GM12878 (cell line): ENCODE results near the gene FKRP.

Experiments used
- CHD2 ChIP-seq: IDR thresholded peaks from 2 replicates; pipeline ENCODE4 v1.6.1; 2011; ENCODE audit warnings: low read depth, low read length, improper control_type of control experiment, borderline replicate concordance
- CREB1 ChIP-seq: IDR thresholded peaks from 2 replicates; pipeline ENCODE4 v1.6.1; 2012; ENCODE audit warnings: low read depth, mild to moderate bottlenecking, inconsistent platforms
- EGR1 ChIP-seq, 2 experiments: IDR thresholded peaks; 1 replicate in 1 of 2; 2 replicates in 1 of 2; pipeline ENCODE4 v1.6.1; 2011 to 2012; ENCODE audit warnings: low read depth in 2 of 2, low read length in 2 of 2, borderline replicate concordance in 1 of 2, mild to moderate bottlenecking in 1 of 2, moderate library complexity in 1 of 2
- EP300 ChIP-seq, 2 experiments: fragments of 150-350 bp in 1 of 2; IDR thresholded peaks; 2 replicates each; pipeline ENCODE4 v1.6.1; 2011 to 2012; ENCODE audit warnings: low read depth in 2 of 2, low read length in 2 of 2, borderline replicate concordance in 1 of 2, improper control_type of control experiment in 1 of 2, inconsistent platforms in 1 of 2; ENCODE audit not compliant: control insufficient read depth in 1 of 2
- ESRRA ChIP-seq: IDR thresholded peaks from 2 replicates; pipeline ENCODE4 v1.6.1; 2012; ENCODE audit warnings: mild to moderate bottlenecking, low read length, improper control_type of control experiment
- EZH2 ChIP-seq: IDR thresholded peaks from 2 replicates; pipeline ENCODE4 v1.6.1; 2012; ENCODE audit warnings: low read depth, mild to moderate bottlenecking, control low read depth, inconsistent platforms, low read length, borderline replicate concordance; ENCODE audit not compliant: control insufficient read depth
- JUNB ChIP-seq: IDR thresholded peaks from 2 replicates; pipeline ENCODE4 v1.6.1; 2016; ENCODE audit warnings: antibody characterized with exemption, mild to moderate bottlenecking
- JUND ChIP-seq: IDR thresholded peaks from 2 replicates; pipeline ENCODE4 v1.6.1; 2012; ENCODE audit warnings: low read depth, mild to moderate bottlenecking, low read length, improper control_type of control experiment, moderate library complexity
- SIN3A ChIP-seq: IDR thresholded peaks from 2 replicates; pipeline ENCODE4 v1.6.1; 2012; ENCODE audit warnings: low read depth, low read length, improper control_type of control experiment
- ZNF384 ChIP-seq: IDR thresholded peaks from 2 replicates; pipeline ENCODE4 v1.6.1; 2012; ENCODE audit warnings: low read depth, mild to moderate bottlenecking, low read length, improper control_type of control experiment, borderline replicate concordance
- TF ChIP-seq, protein P1 (sequence below), 3 experiments: IDR thresholded peaks in 2 of 3; conservative IDR thresholded peaks in 1 of 3; 2 replicates each; pipeline ENCODE4 v1.5.1; 2011; ENCODE audit warnings: low read depth in 3 of 3, low read length in 3 of 3, mild to moderate bottlenecking in 3 of 3, control low read depth in 2 of 3, moderate library complexity in 2 of 3, inconsistent platforms in 1 of 3, mixed read lengths in 1 of 3; ENCODE audit not compliant: control insufficient read depth in 2 of 3, insufficient read depth in 1 of 3; ENCODE audit errors: extremely low read depth in 1 of 3

DNA sequence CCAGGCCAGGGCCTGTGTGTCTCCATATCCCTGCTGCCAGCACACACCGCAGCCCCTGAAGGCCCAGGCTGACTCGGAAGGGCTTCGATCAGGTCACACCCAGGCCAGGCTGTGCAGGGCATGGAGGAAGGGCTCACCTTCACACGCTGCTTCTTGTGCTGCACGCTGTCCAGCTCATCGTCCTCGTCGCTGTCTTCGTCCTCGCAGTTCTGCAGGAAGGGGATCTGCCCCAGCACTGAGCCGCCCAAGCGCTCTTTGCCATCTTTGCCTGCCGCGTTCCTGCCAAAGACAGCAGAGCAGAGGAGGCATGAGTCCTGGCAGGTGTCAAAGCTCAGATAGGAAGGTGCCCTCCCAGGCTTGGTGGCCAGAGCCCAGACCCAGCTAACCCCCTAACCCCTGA is 15.3 kb upstream of the FKRP start:
- TF ChIP-seq, protein P1, sequence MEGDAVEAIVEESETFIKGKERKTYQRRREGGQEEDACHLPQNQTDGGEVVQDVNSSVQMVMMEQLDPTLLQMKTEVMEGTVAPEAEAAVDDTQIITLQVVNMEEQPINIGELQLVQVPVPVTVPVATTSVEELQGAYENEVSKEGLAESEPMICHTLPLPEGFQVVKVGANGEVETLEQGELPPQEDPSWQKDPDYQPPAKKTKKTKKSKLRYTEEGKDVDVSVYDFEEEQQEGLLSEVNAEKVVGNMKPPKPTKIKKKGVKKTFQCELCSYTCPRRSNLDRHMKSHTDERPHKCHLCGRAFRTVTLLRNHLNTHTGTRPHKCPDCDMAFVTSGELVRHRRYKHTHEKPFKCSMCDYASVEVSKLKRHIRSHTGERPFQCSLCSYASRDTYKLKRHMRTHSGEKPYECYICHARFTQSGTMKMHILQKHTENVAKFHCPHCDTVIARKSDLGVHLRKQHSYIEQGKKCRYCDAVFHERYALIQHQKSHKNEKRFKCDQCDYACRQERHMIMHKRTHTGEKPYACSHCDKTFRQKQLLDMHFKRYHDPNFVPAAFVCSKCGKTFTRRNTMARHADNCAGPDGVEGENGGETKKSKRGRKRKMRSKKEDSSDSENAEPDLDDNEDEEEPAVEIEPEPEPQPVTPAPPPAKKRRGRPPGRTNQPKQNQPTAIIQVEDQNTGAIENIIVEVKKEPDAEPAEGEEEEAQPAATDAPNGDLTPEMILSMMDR (IDR thresholded peaks at IDR 0.05 in 2 of 3, conservative IDR thresholded peaks at IDR 0.05 in 1 of 3; ENCODE audit: control insufficient read depth in 2 of 3, extremely low read depth in 1 of 3, insufficient read depth in 1 of 3, low read depth in 3 of 3, low read length in 3 of 3) = no peak
- no peak for TF ChIP-seq ZNF384
- TF ChIP-seq SIN3A = no peak
- TF ChIP-seq EP300 (IDR thresholded peaks at IDR 0.05; ENCODE audit: borderline replicate concordance in 1 of 2, control insufficient read depth in 1 of 2, low read depth in 2 of 2, low read length in 2 of 2) = no peak
- TF ChIP-seq JUND = no peak
- TF ChIP-seq CHD2 = no peak
- TF ChIP-seq EZH2 = no peak
- TF ChIP-seq JUNB = no peak
- no peak for TF ChIP-seq ESRRA
- TF ChIP-seq EGR1 (IDR thresholded peaks at IDR 0.05; ENCODE audit: borderline replicate concordance in 1 of 2, low read depth in 2 of 2, low read length in 2 of 2) = no peak
- TF ChIP-seq CREB1 = no peak
